A549 (cell line): ENCODE results near the gene C1orf94. TPM values are rescaled to one million over a fixed set of nuclear protein-coding genes. Genes with fewer than 3 reads are reported as not detected.

Experiments used
- ATAC-seq, 2 experiments: fragments of 200-7000 bp in 1 of 2; fragments of >200 bp in 1 of 2; cut with Nextera tagmentation in 1 of 2; cut with Tn5 transposase in 1 of 2; 3 replicates each; pipeline versions ENCODE4 v1.8.0 to v1.9.1; 2018 to 2020; ENCODE audit warnings: mild to moderate bottlenecking in 1 of 2, moderate library complexity in 1 of 2
- CTCF ChIA-PET: fragments of 300-600 bp; sonication (Branson Sonifier 250); formaldehyde crosslinking; extraction: SDS; loops from one replicate; lab custom pipeline; 2021; ENCODE audit warnings: antibody characterized with exemption, inconsistent platforms; lab: Yijun Ruan, JAX
- POLR2A ChIA-PET: fragments of 350-600 bp; formaldehyde crosslinking; extraction: SDS; loops from one replicate; lab custom pipeline; 2021; ENCODE audit warnings: antibody characterized with exemption, inconsistent platforms; lab: Yijun Ruan, JAX
- DNase-seq, 2 experiments: peaks; one replicate each; pipeline versions ENCODE4 v3.0.0 to v3.0.0-alpha.2; 2011 to 2016; ENCODE audit warnings: low read depth in 1 of 2, low spot score in 1 of 2
- FAIRE-seq: peaks from 2 replicates; lab custom pipeline; 2011; peaks lifted over from hg19 to GRCh38; lab: Jason Lieb, UNC
- H3K27ac ChIP-seq, 2 experiments: fragments of >200 bp; sonication (Bioruptor Twin); formaldehyde crosslinking; 3 replicates each; pipeline ENCODE4 v1.5.1; 2016 to 2017
- H3K4me1 ChIP-seq: fragments of >200 bp; sonication (Bioruptor Twin); formaldehyde crosslinking; 3 replicates; pipeline ENCODE4 v1.6.1; 2016
- H3K4me2 ChIP-seq: fragments of >200 bp; sonication (Bioruptor Twin); formaldehyde crosslinking; 3 replicates; pipeline ENCODE4 v1.6.1; 2016
- H3K4me3 ChIP-seq: fragments of >200 bp; sonication (Bioruptor Twin); formaldehyde crosslinking; 3 replicates; pipeline ENCODE4 v1.5.1; 2016
- H3K9me3 ChIP-seq: fragments of >200 bp; sonication (Bioruptor Twin); formaldehyde crosslinking; 3 replicates; pipeline ENCODE4 v1.6.1; 2016
- BCL3 ChIP-seq: fragments of >200 bp; sonication (Bioruptor Twin); formaldehyde crosslinking; IDR thresholded peaks from 3 replicates; pipeline ENCODE4 v1.6.1; 2016
- BHLHE40 ChIP-seq: IDR thresholded peaks from 2 replicates; pipeline ENCODE4 v1.6.1; 2012; ENCODE audit warnings: low read depth, low read length, inconsistent platforms
- CBX2 ChIP-seq: fragments of 200-600 bp; sonication (generic); IDR thresholded peaks from 2 replicates; pipeline ENCODE4 v1.6.1; 2016; ENCODE audit warnings: low read depth, mild to moderate bottlenecking, borderline replicate concordance
- CEBPB ChIP-seq, 2 experiments: fragments of >200 bp in 1 of 2; sonication (Bioruptor Twin) in 1 of 2; formaldehyde crosslinking in 1 of 2; IDR thresholded peaks; 2 replicates each; pipeline ENCODE4 v1.6.1; 2012 to 2016
- CHD4 ChIP-seq: fragments of 200-600 bp; sonication (generic); IDR thresholded peaks from 2 replicates; pipeline ENCODE4 v1.6.1; 2016; ENCODE audit warnings: antibody characterized with exemption, mild to moderate bottlenecking, borderline replicate concordance
- EP300 ChIP-seq, 2 experiments: fragments of >200 bp; sonication (Bioruptor Twin); formaldehyde crosslinking; IDR thresholded peaks; 2 replicates in 1 of 2; 3 replicates in 1 of 2; pipeline ENCODE4 v1.6.1; 2016 to 2017
- FOXS1 ChIP-seq: fragments of 250-450 bp; sonication (Bioruptor Pico); IDR thresholded peaks from 2 replicates; pipeline ENCODE4 v1.5.0; 2020; ENCODE audit warnings: mild to moderate bottlenecking, moderate library complexity
- GATA3 ChIP-seq: IDR thresholded peaks from 2 replicates; pipeline ENCODE4 v1.6.1; 2012; ENCODE audit warnings: borderline replicate concordance
- HEYL ChIP-seq: fragments of 250-450 bp; sonication (Bioruptor Pico); IDR thresholded peaks from 2 replicates; pipeline ENCODE4 v1.8.0; 2021; ENCODE audit warnings: mild to moderate bottlenecking, moderate library complexity
- HMGXB4 ChIP-seq: fragments of 250-450 bp; sonication (Bioruptor Pico); IDR thresholded peaks from 2 replicates; pipeline ENCODE4 v1.5.0; 2021; ENCODE audit warnings: mild to moderate bottlenecking, moderate library complexity, borderline replicate concordance
- HOXB13 ChIP-seq: fragments of 250-450 bp; sonication (Bioruptor Pico); IDR thresholded peaks from 2 replicates; pipeline ENCODE4 v1.5.0; 2020; ENCODE audit warnings: low read depth, mild to moderate bottlenecking, moderate library complexity
- HOXB5 ChIP-seq: fragments of 250-450 bp; sonication (Bioruptor Pico); IDR thresholded peaks from 2 replicates; pipeline ENCODE4 v1.5.0; 2020; ENCODE audit warnings: mild to moderate bottlenecking, moderate library complexity
- JUN ChIP-seq, 2 experiments: fragments of >200 bp; sonication (Bioruptor Twin); formaldehyde crosslinking; IDR thresholded peaks; 2 replicates in 1 of 2; 3 replicates in 1 of 2; pipeline ENCODE4 v1.6.1; 2016 to 2017
- MYC ChIP-seq: IDR thresholded peaks from 2 replicates; pipeline ENCODE4 v1.6.1; 2012; ENCODE audit warnings: mild to moderate bottlenecking, inconsistent platforms, low read length, improper control_type of control experiment, borderline replicate concordance
- NPAS2 ChIP-seq: fragments of 250-450 bp; sonication (Bioruptor Pico); IDR thresholded peaks from 2 replicates; pipeline ENCODE4 v1.8.0; 2022; ENCODE audit warnings: mild to moderate bottlenecking, moderate library complexity, borderline replicate concordance
- NR3C1 ChIP-seq: fragments of >200 bp; sonication (Bioruptor Twin); formaldehyde crosslinking; IDR thresholded peaks from 3 replicates; pipeline ENCODE4 v1.6.1; 2017
- PHF8 ChIP-seq: fragments of 200-600 bp; sonication (generic); IDR thresholded peaks from 2 replicates; pipeline ENCODE4 v1.6.1; 2016; ENCODE audit warnings: low read depth, mild to moderate bottlenecking, antibody characterized with exemption, moderate library complexity, borderline replicate concordance
- POLR2A ChIP-seq: IDR thresholded peaks from 2 replicates; pipeline ENCODE4 v1.6.1; 2012; ENCODE audit warnings: mild to moderate bottlenecking, low read length
- RCOR1 ChIP-seq: fragments of 150-350 bp; IDR thresholded peaks from 2 replicates; pipeline ENCODE4 v1.6.1; 2014; ENCODE audit warnings: antibody characterized with exemption, low read length, low read depth
- RFX5 ChIP-seq: fragments of 450-650 bp; IDR thresholded peaks from 2 replicates; pipeline ENCODE4 v1.7.1; 2014; ENCODE audit warnings: antibody characterized with exemption, mild to moderate bottlenecking, moderate library complexity
- USF2 ChIP-seq: fragments of 450-650 bp; IDR thresholded peaks from 2 replicates; pipeline ENCODE4 v1.6.1; 2014; ENCODE audit warnings: antibody characterized with exemption
- ZFP36 ChIP-seq: fragments of 450-650 bp; IDR thresholded peaks from 2 replicates; pipeline ENCODE4 v1.6.1; 2014; ENCODE audit warnings: borderline replicate concordance; ENCODE audit not compliant: partially characterized antibody
- ZNF302 ChIP-seq: fragments of 250-450 bp; sonication (Bioruptor Pico); IDR thresholded peaks from 2 replicates; pipeline ENCODE4 v1.9.0; 2021; ENCODE audit warnings: inconsistent platforms, mild to moderate bottlenecking, moderate library complexity
- ZSCAN20 ChIP-seq: fragments of 250-450 bp; sonication (Bioruptor Pico); IDR thresholded peaks from 2 replicates; pipeline ENCODE4 v1.8.0; 2022; ENCODE audit warnings: mild to moderate bottlenecking, moderate library complexity
- WGBS: methylation state at CpG from one replicate; pipeline ENCODE4 v1.1.6; 2017; ENCODE audit errors: missing lambda C conversion rate; 5-methylcytosine and 5-hydroxymethylcytosine counted together
- polyA plus RNA-seq, 4 experiments: library from polyadenylated mRNA; depleted of rRNA in 3 of 4; stranded (reverse); fragments of >200 nt; fragmentation: RNase III in 1 of 4; extraction: RNeasy Plus Mini Kit Qiagen cat#74134 plus additional on column Dnase treatment in 1 of 4; gene quantifications; 2 replicates in 3 of 4; 3 replicates in 1 of 4; pipeline ENCODE4 v1.2.3, GENCODE V29; 2011 to 2017

Gene C1orf94
- polyA plus RNA-seq, 2 of the 4 experiments (the other 2 are of a cell fraction), result not detected

- POLR2A ChIA-PET, result no interaction called here
- ATAC-seq, result no peak
- no peaks in the 10 kb centered on the region for H3K9me3 ChIP-seq
- TF ChIP-seq CHD4 (no peak), FOXS1 (CRISPR knock-in tag) (no peak), EP300 (IDR thresholded peaks at IDR 0.05) (no peak), ZFP36 (no peak), RCOR1 (no peak), ZNF302 (CRISPR knock-in tag) (no peak), JUN (IDR thresholded peaks at IDR 0.05) (no peak), BCL3 (no peak), NR3C1 (no peak), HOXB13 (CRISPR knock-in tag) (no peak), GATA3 (no peak), HOXB5 (CRISPR knock-in tag) (no peak), PHF8 (no peak), HEYL (CRISPR knock-in tag) (no peak), MYC (no peak), CBX2 (no peak), NPAS2 (CRISPR knock-in tag) (no peak), RFX5 (no peak), HMGXB4 (no peak)
- TF ChIP-seq, all 56 proteins: peak for 0
- DNase-seq, result no peak
- Histone ChIP-seq H3K4me2 (no peak overlapping the region), H3K4me1 (no peaks in the 10 kb centered on the region), H3K27ac (no peak overlapping the region), H3K4me3 (no peak overlapping the region)
- CTCF ChIA-PET, result no interaction called here
- WGBS, result 18% methylated on average over 4 of the region's 4 CpGs
- no peak for FAIRE-seq
These were observed 86.7 kb downstream of the C1orf94 start for GRCh38 chr1:34263406-34263805.

GRCh38 chr1:34265396-34265795 is 88.7 kb downstream of the C1orf94 start:
- TF ChIP-seq RFX5 (no peak), POLR2A (no peak), BHLHE40 (no peak), CEBPB (IDR thresholded peaks at IDR 0.05) (no peak), ZSCAN20 (no peak), USF2 (no peak), FOXS1 (CRISPR knock-in tag) (no peak), CHD4 (no peak)
- TF ChIP-seq, all 56 proteins: peak for 0
- no peak overlapping the region for H3K27ac ChIP-seq
- H3K4me3 ChIP-seq, result no peak overlapping the region
- no peak for FAIRE-seq
- no peak for DNase-seq
- no peak overlapping the region for H3K4me2 ChIP-seq
- no peaks in the 10 kb centered on the region for H3K4me1 ChIP-seq
- POLR2A ChIA-PET, result no interaction called here
- no peak for ATAC-seq
- 0% methylated on average over 3 of the region's 3 CpGs for WGBS
- CTCF ChIA-PET, result no interaction called here
- H3K9me3 ChIP-seq, result no peaks in the 10 kb centered on the region
